Hepatocyte (in vitro differentiated cells): ENCODE data around the gene ATP2C2.

Experiments used
- EZH2 ChIP-seq: fragments of 200-600 bp; sonication (generic); IDR thresholded peaks from 2 replicates; pipeline ENCODE4 v1.6.1; 2016; ENCODE audit warnings: antibody characterized with exemption, mild to moderate bottlenecking, borderline replicate concordance
- TF ChIP-seq, protein P1 (sequence below): fragments of 200-600 bp; sonication (generic); IDR thresholded peaks from 2 replicates; pipeline ENCODE4 v1.5.1; 2016; ENCODE audit warnings: antibody characterized with exemption, mild to moderate bottlenecking; ENCODE audit not compliant: poor library complexity

DNA sequence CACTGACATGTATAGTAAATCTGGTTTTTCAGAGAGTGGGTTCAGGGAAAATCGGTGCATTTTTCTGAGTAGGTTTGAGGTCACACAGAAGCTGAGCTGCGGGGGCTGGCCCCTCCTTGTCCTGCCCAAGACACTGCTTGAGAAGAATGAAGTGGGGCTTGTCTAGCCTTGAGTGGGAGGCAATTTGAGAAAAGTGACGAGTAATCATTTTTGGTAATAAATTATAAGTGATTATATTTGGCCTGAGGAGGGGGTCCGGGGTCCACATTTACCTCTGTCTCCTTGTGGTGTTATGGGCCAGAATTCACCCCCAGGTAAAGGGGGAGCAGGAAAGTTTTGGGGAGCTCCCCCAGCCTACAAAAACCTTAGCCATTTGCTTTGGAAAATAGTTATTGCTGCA, 45.6 kb upstream of the ATP2C2 start:
- TF ChIP-seq, protein P1, sequence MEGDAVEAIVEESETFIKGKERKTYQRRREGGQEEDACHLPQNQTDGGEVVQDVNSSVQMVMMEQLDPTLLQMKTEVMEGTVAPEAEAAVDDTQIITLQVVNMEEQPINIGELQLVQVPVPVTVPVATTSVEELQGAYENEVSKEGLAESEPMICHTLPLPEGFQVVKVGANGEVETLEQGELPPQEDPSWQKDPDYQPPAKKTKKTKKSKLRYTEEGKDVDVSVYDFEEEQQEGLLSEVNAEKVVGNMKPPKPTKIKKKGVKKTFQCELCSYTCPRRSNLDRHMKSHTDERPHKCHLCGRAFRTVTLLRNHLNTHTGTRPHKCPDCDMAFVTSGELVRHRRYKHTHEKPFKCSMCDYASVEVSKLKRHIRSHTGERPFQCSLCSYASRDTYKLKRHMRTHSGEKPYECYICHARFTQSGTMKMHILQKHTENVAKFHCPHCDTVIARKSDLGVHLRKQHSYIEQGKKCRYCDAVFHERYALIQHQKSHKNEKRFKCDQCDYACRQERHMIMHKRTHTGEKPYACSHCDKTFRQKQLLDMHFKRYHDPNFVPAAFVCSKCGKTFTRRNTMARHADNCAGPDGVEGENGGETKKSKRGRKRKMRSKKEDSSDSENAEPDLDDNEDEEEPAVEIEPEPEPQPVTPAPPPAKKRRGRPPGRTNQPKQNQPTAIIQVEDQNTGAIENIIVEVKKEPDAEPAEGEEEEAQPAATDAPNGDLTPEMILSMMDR, result no peak
- TF ChIP-seq EZH2, result no peak
